ENCODE data around the gene OR9A2. TPM values are rescaled to one million over a fixed set of nuclear protein-coding genes. Genes with fewer than 3 reads are reported as not detected.

Gene OR9A2
- total and polyA plus RNA-seq, 11 donors, result 0.29 TPM; not detected in 10

DNA sequence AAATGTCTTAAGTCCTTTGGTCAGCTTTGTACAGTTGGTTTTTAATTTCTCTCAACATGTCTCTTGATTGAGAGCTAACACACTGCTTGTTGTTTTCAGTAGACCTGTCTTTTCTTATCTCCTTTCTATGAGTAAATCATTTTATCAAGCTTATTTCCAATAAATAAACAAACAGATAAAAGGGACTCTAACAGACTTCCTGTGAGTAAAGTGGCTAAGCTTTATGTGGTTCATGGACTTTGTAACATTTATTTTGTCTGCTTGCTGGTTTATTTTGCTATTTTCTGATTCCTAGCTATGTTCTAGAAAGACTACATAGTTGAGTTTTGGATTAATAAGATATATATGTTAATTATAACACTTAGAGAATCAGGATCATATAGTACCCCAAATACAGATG, 27.1 kb downstream of the OR9A2 start:
- ATAC-seq (no peak), DNase-seq (no peak)
- no peaks in the 10 kb centered on the region for H3K36me3 ChIP-seq
- intact Hi-C loops (cut with DNase I), result loop anchor here in 4 of 10 donors (5.0 kb wide), 2 partner anchors 142 to 147 kb away; partner anchors contain the start of gene EPHB6 (in 1 of the 4)
- no peak overlapping the region for H3K27ac ChIP-seq
- no peak overlapping the region for H3K4me3 ChIP-seq
- no peaks in the 10 kb centered on the region for H3K27me3 ChIP-seq
- H3K4me1 ChIP-seq, result peaks cover 0 to 5% (median 0%) of the 10 kb centered on the region in 12 donors
- no peak for TF ChIP-seq POLR2A (IDR thresholded peaks at IDR 0.05)
- TF ChIP-seq, protein P1, sequence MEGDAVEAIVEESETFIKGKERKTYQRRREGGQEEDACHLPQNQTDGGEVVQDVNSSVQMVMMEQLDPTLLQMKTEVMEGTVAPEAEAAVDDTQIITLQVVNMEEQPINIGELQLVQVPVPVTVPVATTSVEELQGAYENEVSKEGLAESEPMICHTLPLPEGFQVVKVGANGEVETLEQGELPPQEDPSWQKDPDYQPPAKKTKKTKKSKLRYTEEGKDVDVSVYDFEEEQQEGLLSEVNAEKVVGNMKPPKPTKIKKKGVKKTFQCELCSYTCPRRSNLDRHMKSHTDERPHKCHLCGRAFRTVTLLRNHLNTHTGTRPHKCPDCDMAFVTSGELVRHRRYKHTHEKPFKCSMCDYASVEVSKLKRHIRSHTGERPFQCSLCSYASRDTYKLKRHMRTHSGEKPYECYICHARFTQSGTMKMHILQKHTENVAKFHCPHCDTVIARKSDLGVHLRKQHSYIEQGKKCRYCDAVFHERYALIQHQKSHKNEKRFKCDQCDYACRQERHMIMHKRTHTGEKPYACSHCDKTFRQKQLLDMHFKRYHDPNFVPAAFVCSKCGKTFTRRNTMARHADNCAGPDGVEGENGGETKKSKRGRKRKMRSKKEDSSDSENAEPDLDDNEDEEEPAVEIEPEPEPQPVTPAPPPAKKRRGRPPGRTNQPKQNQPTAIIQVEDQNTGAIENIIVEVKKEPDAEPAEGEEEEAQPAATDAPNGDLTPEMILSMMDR (IDR thresholded peaks at IDR 0.05), result no peak
- peaks cover 0 to 10% (median 0%) of the 10 kb centered on the region in 12 donors for H3K9me3 ChIP-seq

DNA sequence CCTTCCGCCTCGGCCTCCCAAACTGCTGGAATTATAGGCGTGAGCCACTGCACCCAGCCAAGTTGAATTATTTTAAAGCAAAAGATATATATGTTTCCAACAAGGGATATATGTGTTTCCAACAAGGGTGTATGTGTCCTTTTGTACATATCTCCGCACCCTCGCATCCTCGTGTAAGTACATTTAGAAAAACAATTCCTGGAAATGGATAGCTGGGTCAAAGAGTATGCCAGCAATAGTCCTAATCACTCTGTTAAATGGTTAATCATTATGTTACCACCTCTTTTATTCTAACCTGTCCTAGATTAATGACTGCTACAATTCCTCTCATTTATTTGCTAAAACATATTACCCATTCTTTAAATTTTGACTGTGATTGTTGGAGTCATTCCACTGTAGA, 28.0 kb downstream of the OR9A2 start:
- no peaks in the 10 kb centered on the region for H3K27me3 ChIP-seq
- H3K36me3 ChIP-seq, result no peaks in the 10 kb centered on the region
- H3K9me3 ChIP-seq, result peaks cover 0 to 10% (median 0%) of the 10 kb centered on the region in 12 donors
- H3K4me1 ChIP-seq, result peaks cover 0 to 5% (median 0%) of the 10 kb centered on the region in 12 donors
- DNase-seq, result no peak
- intact Hi-C loops (cut with DNase I), result no loop called here
- TF ChIP-seq, protein P1 (IDR thresholded peaks at IDR 0.05), result no peak
- no peak for TF ChIP-seq POLR2A (IDR thresholded peaks at IDR 0.05)
- 80 to 83% (median 81%) methylated on average over 6 of the region's 6 CpGs for WGBS, 4 donors
- H3K4me3 ChIP-seq, result no peak overlapping the region
- no peak for ATAC-seq
- no peak overlapping the region for H3K27ac ChIP-seq

DNA sequence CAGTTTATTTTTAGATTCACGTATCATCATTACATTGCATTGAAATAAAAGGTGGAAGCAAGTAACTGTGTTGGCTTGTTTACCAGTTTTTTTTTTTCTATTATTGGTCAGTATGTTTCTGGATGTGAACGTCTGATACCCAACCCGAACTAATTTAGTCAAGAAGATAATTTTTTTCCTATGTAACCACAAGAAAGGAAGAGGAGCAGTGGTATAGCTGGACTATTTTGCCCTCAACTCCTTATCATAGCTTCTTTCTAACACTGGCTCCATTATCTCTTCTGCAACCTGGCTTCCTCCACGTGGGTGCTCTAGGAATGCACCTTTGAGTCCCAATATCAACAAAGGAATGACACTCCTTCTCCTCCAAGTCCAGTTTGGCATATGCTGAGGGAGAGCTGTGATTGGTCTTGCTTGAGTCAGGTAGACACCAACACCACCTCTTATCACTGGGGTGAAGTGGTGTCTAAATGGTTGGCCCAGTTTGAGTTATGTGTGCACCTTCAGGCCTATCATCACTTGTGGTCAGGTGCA, 29.4 kb downstream of the OR9A2 start:
- no peak overlapping the region for H3K4me3 ChIP-seq
- peaks cover 0 to 10% (median 0%) of the 10 kb centered on the region in 12 donors for H3K9me3 ChIP-seq
- no peak overlapping the region for H3K27ac ChIP-seq
- DNase-seq (no peak), ATAC-seq (no peak)
- no peaks in the 10 kb centered on the region for H3K4me1 ChIP-seq
- intact Hi-C loops (cut with DNase I), result no loop called here
- H3K36me3 ChIP-seq, result no peaks in the 10 kb centered on the region
- no peaks in the 10 kb centered on the region for H3K27me3 ChIP-seq
- 50 to 54% (median 52%) methylated on average over 4 of the region's 4 CpGs for WGBS, 4 donors
- TF ChIP-seq, protein P1 (IDR thresholded peaks at IDR 0.05), result no peak
- no peak for TF ChIP-seq POLR2A (IDR thresholded peaks at IDR 0.05)

DNA sequence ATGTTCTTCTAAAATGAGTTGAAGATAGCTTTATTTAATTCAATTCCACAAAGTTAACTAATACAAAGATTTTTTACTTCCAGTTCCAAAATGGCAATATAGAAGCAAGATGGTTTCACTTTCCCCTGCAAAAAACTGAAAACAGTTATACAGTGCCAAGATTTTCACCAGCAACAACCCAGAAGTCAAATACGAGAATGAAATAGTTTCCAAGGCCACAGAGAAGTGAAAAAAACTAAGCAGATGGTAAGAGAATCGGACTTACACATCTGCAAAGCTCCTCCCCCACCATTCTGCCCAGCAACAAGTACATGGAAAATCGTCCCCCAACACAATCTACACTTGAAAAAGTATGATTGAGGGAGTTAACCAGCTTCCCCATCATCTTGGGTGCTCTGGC, 34.5 kb downstream of the OR9A2 start:
- TF ChIP-seq, protein P1 (IDR thresholded peaks at IDR 0.05), result no peak
- TF ChIP-seq POLR2A (IDR thresholded peaks at IDR 0.05), result no peak
- Histone ChIP-seq H3K27me3 (no peaks in the 10 kb centered on the region), H3K4me3 (no peak overlapping the region), H3K9me3 (peaks cover 0 to 5% (median 0%) of the 10 kb centered on the region in 12 donors), H3K27ac (no peak overlapping the region), H3K36me3 (no peaks in the 10 kb centered on the region), H3K4me1 (no peaks in the 10 kb centered on the region)
- ATAC-seq (no peak), DNase-seq (no peak)
- 34 to 51% (median 41%) methylated on average over 3 of the region's 3 CpGs for WGBS, 4 donors
- intact Hi-C loops (cut with DNase I), result no loop called here

All from heart left ventricle (tissue), 16 donors.